Duodenal mucosa (tissue), 2 donors: ENCODE measurements around the gene YOD1.

Experiments
- H3K27ac ChIP-seq: one replicate; pipeline ENCODE4 v1.7.0; 2013; ENCODE audit warnings: low read depth, low read length
- H3K27me3 ChIP-seq, 2 donors: one replicate each; pipeline ENCODE4 v1.7.0; 2013; ENCODE audit warnings: low read length in 2 of 2, control low read depth in 1 of 2; ENCODE audit not compliant: insufficient read depth in 2 of 2, control insufficient read depth in 1 of 2
- H3K36me3 ChIP-seq, 2 donors: one replicate each; pipeline ENCODE4 v1.7.0; 2013; ENCODE audit warnings: low read length in 2 of 2, control low read depth in 1 of 2; ENCODE audit not compliant: insufficient read depth in 2 of 2, control insufficient read depth in 1 of 2
- H3K4me1 ChIP-seq, 2 donors: one replicate each; pipeline ENCODE4 v1.7.0; 2013; ENCODE audit warnings: low read length in 2 of 2, control low read depth in 1 of 2; ENCODE audit not compliant: insufficient read depth in 2 of 2, control insufficient read depth in 1 of 2
- H3K4me3 ChIP-seq, 2 donors: one replicate each; pipeline ENCODE4 v1.7.0; 2013; ENCODE audit warnings: low read length in 2 of 2, low read depth in 1 of 2
- H3K9ac ChIP-seq, 2 donors: one replicate each; pipeline ENCODE4 v1.7.0; 2013; ENCODE audit warnings: low read length in 2 of 2, low read depth in 1 of 2
- H3K9me3 ChIP-seq, 2 donors: one replicate each; pipeline ENCODE4 v1.7.0; 2013; ENCODE audit warnings: low read length in 2 of 2, control low read depth in 1 of 2; ENCODE audit not compliant: control insufficient read depth in 1 of 2

The YOD1 gene

DNA sequence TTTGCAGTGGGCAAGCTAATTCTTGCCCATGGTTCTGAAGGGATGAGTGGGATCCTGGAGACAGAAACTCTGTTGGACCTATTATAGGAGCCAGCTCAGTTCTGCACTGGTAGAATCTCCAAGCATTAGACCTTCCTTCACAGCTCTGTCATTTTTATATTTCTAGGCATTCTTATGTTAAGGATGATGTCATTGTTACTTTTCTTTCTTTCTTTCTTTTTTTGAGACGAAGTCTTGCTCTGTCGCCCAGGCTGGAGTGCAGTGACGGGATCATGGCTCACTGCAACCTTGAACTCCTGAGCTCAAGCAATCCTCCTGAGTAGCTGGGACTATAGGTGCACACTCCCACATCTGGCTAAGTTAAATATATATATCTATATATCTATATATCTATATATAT, 9.6 kb upstream of the YOD1 start:
- Histone ChIP-seq H3K4me3 (no peak overlapping the region), H3K9ac (no peak overlapping the region), H3K4me1 (peaks cover 11 to 33% of the 10 kb centered on the region in 2 donors), H3K27me3 (no peaks in the 10 kb centered on the region), H3K36me3 (peaks cover 36 to 50% of the 10 kb centered on the region in 2 donors), H3K27ac (no peak overlapping the region), H3K9me3 (no peaks in the 10 kb centered on the region)

DNA sequence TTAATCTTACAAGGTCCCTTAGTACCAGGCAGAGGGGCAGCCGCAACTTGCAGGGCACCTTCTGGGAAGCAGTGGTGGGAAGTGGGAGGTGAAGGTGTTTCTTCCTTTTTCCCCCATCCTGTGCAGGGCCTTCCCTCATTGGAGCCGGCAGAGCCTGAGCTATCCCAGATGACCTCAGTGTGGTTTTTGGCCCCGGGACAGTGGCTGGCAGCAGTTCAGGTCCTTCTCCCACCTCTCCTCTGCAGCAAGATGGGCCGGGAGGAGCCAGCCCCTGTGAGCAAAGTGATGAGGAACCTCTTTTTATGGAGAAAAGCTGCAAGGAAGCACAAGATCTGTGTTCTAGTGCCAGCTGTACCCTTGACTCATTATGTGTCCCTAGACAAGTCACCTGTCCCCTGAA, 8.9 kb upstream of the YOD1 start:
- Histone ChIP-seq H3K9ac (no peak overlapping the region), H3K27ac (no peak overlapping the region), H3K27me3 (no peaks in the 10 kb centered on the region), H3K4me1 (peaks cover 16 to 37% of the 10 kb centered on the region in 2 donors), H3K9me3 (no peaks in the 10 kb centered on the region), H3K36me3 (peaks cover 36 to 46% of the 10 kb centered on the region in 2 donors), H3K4me3 (no peak overlapping the region)

DNA sequence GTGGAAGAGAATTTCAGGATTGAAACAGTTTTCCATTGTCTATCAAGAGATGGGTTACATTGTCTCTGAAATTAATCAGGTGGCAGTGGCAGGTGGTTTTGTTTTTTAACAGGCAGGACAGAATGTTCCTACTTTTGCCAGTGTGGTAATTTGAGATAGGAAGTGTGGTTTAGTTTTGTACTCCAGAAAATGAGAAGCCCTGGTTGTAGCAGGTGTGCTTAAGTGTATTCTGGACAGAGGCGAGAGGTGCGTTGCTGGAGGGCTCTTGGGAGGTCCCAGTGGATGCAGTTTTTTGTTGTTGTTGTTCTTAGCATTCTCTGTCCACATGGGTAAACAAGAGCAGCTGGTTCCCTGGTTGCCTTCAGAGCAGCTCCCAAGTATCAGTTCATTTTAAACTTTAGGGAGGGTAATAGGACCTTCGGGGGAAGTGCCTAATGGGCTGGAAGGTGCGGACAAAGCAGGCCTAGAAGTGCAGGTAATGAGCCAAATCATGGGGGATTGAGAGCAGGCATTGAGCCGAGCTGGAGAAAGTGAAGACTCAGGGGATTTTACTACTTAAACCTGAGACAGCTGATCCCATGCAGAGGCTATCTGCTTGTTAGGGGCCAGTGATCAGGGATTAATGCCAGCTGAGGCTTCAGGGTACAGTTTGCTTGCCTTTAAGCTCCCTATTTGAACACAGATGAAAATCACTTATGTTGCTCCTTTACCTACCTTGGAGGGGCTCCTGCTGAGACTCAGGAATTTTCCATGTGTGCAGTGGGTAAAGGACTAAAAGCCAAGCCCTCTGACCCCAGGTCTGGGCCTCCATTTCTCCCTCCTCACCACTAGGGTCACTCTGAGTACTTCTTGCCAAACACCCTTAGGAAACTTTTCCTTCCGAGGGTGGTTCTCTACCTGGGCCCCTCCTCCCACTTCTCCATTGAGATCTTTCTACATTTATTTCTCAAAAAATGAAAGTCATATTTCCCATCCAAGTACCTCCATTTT, 8.2 kb upstream of the YOD1 start:
- Histone ChIP-seq H3K9me3 (no peaks in the 10 kb centered on the region), H3K36me3 (peaks cover 33 to 41% of the 10 kb centered on the region in 2 donors), H3K4me1 (peaks cover 14 to 40% of the 10 kb centered on the region in 2 donors), H3K9ac (no peak overlapping the region), H3K27me3 (no peaks in the 10 kb centered on the region), H3K27ac (no peak overlapping the region), H3K4me3 (no peak overlapping the region)

- peaks cover 12 to 32% of the 10 kb centered on the region in 2 donors for H3K4me1 ChIP-seq
- no peak overlapping the region for H3K9ac ChIP-seq
- H3K27me3 ChIP-seq: no peaks in the 10 kb centered on the region
- H3K36me3 ChIP-seq: peaks cover 24 to 32% of the 10 kb centered on the region in 2 donors
- no peak overlapping the region for H3K4me3 ChIP-seq
- H3K9me3 ChIP-seq: no peaks in the 10 kb centered on the region
- no peak overlapping the region for H3K27ac ChIP-seq
These were observed 7.2 kb upstream of the YOD1 start for GRCh38 chr1:207058252-207058651.

GRCh38 chr1:207056673-207057072, 5.7 kb upstream of the YOD1 start:
- peak overlapping the region; percentile 30 to 53 for H3K4me3 ChIP-seq
- H3K9ac ChIP-seq: peak overlapping the region; percentile 63 to 99
- peaks cover 9 to 16% of the 10 kb centered on the region in 2 donors for H3K36me3 ChIP-seq
- H3K27ac ChIP-seq: peak overlapping the region; percentile 75
- peaks cover 21 to 33% of the 10 kb centered on the region in 2 donors for H3K4me1 ChIP-seq
- H3K27me3 ChIP-seq: no peaks in the 10 kb centered on the region
- H3K9me3 ChIP-seq: no peaks in the 10 kb centered on the region

GRCh38 chr1:207055386-207056001, 4.5 kb upstream of the YOD1 start:
- Histone ChIP-seq H3K36me3 (peaks cover 8 to 15% of the 10 kb centered on the region in 2 donors), H3K27ac (peak overlapping the region; percentile 75), H3K9ac (peak overlapping the region; percentile 12 to 99), H3K27me3 (no peaks in the 10 kb centered on the region), H3K4me1 (peaks cover 27 to 41% of the 10 kb centered on the region in 2 donors), H3K9me3 (no peaks in the 10 kb centered on the region), H3K4me3 (peak overlapping the region; percentile 10 to 56)

- Histone ChIP-seq H3K4me1 (peaks cover 30 to 44% of the 10 kb centered on the region in 2 donors), H3K4me3 (peak overlapping the region; percentile 45 to 56)
These were observed 3.5 kb upstream of the YOD1 start for GRCh38 chr1:207054491-207054890.

DNA sequence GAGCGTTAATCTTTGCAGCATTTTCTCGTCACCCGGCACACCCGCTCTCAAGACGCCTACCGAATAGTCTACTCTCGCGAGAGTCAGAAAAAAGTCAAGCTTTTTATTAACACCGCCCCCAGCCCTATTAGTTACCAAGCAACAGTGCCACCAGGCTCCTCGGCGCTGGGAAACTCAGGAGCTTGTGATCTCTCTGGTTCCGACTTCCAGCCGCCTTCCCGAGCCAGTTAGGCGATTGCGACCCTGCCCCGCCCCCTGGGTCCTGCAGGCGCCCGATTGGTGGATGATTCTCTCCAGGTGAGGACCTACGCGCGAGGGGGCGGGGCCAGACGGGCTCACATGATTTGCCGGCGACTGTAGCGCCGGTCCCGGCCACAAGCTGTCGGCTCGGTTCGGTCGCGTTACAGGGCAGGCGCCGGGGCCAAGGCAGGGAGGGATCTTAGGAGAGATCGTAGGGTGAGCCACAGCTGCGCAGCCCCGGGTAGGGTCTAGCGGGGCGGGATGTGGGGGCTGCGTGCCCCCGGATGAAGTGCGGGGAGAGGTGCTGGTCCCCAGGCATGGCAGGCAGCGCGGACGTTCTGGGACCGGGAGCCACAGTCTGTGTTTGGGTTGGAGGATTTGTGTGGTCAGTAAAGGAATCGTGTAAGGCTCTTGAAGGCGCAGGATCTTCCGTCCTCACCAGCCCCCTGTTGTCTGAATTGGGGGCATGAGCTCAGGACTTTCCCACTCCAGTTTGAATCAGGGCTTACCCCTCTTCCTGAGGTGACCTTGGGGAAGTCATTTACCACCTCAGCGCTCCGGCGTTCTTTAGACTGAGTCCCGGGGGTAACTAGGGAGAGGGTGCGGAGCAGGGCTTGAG, 2.1 kb upstream of the YOD1 start, which contains the start of gene PFKFB2:
PFKFB2 (plus strand) TSS at position 365 of the 859 bp plus-strand sequence. CDS start 1,443 bp downstream, outside the sequence.
- no peaks in the 10 kb centered on the region for H3K27me3 ChIP-seq
- H3K9ac ChIP-seq: peak within 1 kb of the TSS; percentile 85 to 99
- peak within 1 kb of the TSS; percentile 90 for H3K27ac ChIP-seq
- no peaks in the 10 kb centered on the region for H3K9me3 ChIP-seq
- H3K36me3 ChIP-seq: peaks cover 12 to 15% of the 10 kb centered on the region in 2 donors
- peaks cover 37 to 45% of the 10 kb centered on the region in 2 donors for H3K4me1 ChIP-seq
- H3K4me3 ChIP-seq: peak within 1 kb of the TSS; percentile 82 to 86

More at GRCh38 chr1:207054491-207054890, 3.5 kb upstream of the YOD1 start:
- Histone ChIP-seq H3K9ac (peak overlapping the region; percentile 10 to 99), H3K27me3 (no peaks in the 10 kb centered on the region), H3K36me3 (peaks cover 3 to 7% of the 10 kb centered on the region in 2 donors), H3K9me3 (no peaks in the 10 kb centered on the region), H3K27ac (peak overlapping the region; percentile 61)

DNA sequence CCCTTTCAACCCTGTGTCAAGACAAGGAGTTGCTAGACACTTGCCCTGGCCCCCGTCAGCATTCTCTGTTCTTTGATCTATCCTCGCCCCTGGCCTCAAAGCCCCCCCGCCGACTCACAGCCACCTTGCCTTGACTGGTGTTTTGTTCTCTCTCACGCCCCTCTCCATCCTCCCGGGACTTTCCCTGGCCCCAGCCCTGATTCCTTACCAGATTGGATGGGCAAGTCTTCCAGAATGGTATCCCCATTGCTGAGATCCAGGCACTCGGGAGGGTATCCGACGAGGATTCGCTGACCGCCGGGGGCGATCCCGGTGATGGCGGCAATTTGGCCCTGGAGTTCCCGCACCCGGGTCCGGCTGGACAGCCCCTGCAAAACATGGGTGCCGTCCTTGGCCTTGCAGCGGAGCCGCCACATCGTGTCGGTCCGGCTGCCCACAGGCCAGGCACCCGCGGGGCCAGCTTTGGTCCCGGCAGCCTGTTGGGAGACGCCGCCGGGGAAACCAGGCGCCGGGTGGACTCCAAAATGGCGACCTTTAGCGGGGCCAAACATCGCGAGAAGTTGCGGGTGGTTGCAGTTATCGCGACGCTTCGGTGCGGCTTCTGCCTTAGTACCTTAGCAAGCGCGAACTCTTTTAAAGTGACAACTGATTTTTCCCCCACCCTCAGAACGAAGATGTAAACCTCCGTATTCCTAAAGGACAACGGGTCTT, 373 bp downstream of the YOD1 start:
- Histone ChIP-seq H3K27ac (peak overlapping the region; percentile 85), H3K4me1 (peaks cover 33 to 54% of the 10 kb centered on the region in 2 donors), H3K9ac (peak overlapping the region; percentile 97), H3K4me3 (peak overlapping the region; percentile 90 to 93), H3K27me3 (no peaks in the 10 kb centered on the region), H3K9me3 (no peaks in the 10 kb centered on the region), H3K36me3 (peaks cover 14 to 18% of the 10 kb centered on the region in 2 donors)
